ENCODE measurements around the gene GSE1.

The GSE1 gene

DNA sequence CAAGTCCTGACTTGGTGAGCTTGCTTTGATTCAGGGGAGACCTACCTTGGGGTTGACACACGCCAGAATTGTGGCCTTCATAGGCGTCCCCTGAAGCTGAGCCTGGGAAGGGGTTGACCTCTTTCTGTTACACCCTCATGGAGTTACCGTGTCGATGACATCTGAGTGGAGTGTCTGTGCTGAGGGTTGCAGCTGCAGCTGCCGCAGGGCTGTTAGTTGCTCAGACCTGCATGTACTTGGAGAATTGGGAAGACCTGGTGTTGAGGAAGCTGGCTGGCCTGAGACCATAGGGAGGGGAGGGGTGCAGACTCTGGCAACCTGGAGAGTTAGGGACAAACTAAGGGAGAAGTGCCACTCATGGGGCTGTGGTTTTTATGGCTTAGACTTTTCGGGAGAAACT, 9.6 kb downstream of the GSE1 start:
- DNase-seq: no peak

DNA sequence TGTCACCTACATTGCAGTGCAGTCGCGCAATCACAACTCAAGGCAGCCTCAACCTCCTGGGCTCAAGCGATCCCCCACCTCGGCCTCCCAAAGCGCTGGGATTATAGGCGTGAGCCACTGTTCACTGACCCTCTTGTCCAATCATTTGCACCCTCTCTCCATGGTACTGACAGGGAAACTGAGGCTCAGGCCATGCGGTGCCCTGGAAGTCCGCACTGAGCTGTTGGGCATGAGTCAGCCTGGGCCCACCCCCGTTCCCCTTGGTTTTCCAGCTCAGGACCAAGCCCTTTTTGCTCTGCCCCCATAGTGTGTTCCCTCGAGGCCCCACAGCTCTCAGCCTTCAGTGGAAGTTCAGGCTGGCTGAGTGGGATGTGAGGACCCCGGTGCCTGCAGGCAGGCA, 10.1 kb downstream of the GSE1 start:
- DNase-seq: no peak

DNA sequence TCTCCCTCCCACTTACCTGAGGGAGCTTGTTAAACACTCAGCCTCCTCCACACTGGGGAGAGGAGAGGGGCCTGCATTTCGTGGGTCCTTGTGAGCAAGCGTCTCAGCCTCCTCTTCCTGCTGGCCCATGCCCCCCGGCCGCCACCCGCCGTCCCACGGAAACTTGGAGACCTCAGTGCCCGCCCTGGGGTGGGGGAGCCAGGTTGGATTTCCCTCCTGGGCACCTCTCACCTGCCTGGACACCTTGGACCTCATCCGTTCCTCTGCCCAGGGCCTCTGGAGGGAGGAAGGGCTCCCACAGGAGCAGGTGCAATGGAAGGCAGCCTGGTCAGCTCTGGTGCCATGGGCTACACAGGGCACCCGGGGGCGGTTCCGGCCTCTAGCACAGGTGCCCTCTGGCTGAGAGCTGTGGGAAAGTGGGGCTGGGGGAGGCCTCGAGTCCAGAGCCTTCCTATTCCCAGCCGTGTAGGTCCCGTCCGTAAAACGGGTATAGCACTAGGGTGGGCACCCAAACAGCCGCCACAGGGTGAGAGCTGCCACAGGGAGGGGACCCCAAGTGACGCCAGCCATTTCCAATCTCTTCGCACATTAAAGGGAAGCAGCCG, 11.0 kb downstream of the GSE1 start:
- no peak for DNase-seq

DNA sequence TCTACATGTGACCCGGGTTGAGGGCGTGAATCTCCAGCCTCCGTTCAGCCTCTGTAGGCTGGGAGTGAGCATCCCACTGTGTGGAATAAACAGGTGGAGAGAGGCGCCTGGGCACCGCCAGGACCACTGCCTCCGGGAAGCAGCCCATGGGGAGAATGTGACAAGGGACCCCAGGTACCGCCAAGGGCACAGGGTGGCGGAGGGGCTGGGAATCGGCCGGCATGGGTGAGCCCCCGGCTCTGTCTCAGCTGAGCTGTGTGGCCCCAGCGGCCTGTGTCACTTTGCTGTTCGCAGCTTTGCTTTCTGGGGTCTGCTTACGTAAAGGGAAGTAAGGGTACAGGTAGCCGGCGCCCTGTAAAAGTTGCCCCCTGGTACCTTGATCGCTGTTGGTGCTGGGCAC, 11.5 kb downstream of the GSE1 start:
- no peak for DNase-seq

DNA sequence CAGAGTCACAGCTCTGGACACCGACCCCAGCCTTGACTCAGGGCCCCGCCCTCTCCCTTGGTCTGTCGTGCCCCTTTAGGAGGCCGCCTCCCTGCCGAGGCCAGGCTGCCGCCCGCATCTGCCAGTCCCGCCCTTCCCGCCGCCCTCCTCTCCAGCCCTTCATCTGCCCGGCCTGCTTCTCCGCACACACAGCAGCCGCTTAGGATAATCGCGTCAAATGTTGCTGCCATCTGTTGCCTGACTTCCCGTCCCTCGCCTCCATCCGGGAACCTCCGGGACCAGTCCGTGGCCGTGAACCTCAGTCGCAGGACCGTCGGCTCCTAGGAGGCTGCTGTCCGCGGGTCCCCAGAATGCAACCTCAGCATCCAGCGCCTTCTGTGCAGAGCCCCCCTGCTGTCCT, 11.9 kb downstream of the GSE1 start:
- DNase-seq: no peak

DNA sequence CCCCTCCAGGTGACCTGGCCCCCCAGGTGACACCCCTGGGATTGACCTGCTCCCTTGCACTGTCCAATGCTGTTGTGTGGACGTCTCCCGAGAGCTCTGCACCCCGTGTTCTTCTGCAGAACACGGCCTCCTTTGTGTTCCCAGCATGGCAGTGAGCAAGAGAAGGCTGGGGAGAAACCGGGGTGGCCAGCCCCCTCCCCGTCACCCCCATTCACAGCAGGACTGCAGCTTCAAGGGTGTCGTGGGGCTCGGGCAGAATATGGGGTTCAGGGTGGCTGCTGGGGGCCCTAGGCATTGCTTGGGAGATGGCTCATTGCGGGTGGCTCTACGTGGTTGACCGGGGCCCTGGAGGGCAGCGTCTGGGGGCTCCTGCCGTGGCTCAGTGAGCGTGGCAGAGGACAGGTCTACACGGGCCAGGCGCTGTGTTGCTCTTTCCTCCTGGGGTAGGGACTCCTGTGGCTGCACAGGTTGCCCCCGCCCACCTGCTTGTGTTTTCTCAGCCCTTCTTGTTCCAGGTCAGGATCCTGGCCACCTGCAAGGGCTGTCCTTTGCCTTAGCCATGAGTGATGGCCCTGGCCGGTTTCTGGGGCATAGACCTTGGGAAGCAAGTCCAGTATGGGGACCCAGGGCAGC, 12.5 kb downstream of the GSE1 start:
- DNase-seq: no peak

DNA sequence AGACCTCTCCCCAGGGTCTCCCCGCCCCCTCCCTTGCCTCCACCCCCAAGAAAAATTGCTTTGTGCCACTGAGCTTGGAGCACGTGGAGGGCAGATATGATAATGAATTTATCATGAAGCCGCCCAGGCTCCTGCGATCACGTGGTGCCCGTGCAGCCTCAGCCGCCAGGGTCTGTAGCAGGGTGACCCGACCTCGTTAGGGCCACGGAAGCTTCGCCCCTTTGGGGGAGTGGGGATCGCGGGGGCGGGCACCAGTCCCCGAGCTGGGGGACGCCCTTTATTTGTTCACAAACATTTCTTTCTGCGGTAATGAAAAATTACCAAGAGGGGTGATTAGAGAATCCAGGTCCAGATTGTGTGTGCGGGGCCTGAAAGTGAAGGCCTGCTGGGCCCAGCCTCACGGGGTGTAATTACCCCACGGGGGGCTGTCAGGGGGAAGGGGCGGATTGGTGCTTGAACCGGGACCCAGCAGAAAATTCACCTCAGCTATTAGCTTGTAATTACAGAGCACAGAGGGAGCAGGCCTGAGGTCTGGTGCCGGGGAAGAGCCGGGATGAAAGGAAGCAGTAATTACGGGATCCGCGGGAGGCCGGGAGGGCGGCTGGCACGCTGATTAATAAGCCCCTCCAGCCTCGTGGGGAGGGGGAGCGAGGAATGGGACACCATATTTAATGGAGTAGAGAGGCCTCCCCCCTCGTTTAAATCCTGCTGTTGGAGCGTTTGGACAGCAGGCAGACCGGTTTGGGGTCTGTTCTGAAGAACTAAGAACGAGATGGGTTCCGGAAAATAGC, 13.3 kb downstream of the GSE1 start:
- DNase-seq: no peak

DNA sequence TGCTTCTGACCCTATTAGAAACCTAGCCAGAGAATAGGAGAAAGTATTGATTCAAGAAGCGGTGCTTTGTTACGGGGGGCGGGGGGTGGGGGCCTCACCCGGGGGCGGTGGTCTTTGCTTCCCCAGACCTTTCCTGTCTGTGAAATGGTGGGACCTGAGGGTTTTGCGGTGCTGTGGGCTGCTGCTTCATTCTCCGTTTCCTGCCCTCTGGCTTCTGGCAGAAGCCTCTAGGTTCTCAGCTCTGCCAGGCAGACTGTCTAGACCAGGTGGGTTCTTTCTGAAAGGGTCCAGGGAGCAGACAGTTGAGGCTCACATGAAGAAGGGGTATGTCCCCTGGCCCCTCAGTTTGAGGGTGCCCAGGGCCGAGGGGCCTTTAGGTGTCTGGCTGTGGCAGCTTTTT, 14.0 kb downstream of the GSE1 start:
- DNase-seq: no peak

DNA sequence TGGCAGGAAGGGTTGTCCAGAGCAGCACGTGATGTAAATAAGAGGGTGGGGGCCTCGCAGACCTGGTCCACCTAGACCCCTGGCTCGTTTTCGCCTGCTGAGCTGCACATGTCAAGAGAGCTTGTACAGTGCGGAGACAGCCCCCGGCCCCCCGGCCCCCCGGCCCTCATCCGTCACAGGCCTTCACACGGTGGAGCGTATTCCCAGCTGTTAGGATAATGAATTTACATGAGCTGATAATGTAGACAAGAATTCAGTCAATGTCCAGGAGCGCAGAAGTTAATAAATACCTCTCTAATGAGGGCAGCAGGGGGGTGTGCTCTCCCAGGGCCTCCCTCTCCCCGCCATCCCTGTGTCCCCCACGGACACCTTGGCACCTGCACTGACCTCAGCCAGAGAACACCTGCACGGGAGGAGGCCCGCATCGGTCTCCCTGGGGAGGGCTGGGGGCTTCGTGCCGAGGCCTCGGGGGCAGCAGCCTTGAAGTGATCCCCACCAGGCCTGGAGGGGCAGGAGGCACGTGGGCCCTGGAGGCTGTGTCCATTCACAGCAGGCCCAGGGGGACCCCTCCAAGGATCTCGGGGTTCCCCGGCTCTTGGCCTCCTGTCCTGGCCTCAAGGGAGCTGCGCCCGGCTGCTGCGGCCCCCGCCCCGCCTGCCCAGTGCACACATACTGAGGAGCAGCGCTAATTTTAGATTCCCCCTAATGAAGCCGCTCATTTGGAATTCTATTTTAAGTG, 14.6 kb downstream of the GSE1 start:
- no peak for DNase-seq

DNA sequence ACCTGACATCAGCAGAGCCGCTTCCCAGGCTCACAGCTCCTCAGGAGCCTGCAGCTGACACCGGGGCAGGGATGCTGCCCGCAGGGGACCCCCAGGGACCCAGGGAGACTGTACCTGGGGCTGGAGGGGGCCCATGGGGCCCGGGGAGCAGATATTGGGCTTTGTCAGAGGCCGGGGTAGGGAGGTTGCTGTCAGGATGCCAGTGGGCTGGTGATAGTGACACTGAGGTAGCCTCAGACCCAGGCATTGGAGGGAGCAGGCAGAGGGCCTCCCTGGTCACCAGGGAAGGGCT, 15.1 kb downstream of the GSE1 start:
- DNase-seq: no peak

DNA sequence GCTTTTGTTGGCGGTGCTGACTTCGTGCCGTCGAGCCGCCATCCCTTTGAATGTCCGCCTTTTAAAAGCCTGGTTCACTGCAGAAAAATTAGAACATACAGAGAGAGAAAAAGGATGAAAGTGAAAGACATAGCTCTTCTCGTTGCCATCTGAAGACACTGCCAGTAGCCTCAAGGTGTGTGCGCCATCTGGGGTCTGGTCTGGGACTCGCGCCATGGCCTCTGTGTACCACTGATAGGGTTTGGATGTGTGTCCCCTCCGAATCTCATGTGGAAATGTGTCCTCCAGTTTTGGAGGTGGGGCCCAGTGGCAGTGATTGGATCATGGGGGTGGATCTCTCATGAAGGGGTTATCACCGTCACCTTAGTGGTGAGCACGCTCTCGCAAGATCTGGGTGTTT, 15.5 kb downstream of the GSE1 start:
- DNase-seq: no peak

DNA sequence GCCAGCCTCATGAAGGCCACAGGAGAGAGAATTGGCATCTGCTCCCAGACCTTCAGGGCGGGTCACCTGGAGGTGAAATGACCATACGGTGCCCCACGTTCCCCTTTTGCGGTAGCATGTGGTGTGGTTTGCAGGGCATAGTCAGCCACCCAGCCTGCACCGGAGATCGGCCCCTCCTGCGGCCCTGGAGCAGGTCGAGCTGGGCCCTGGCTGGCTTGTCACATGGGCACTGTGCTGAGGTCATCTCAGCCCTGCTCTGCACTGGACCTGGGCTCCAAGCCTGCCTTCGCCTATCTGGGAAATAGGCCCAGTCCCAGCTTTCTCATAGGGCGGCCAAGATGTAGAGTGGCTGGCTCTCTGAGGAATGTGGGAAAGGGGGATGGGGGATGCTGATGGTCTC, 16.2 kb downstream of the GSE1 start:
- DNase-seq: no peak

DNA sequence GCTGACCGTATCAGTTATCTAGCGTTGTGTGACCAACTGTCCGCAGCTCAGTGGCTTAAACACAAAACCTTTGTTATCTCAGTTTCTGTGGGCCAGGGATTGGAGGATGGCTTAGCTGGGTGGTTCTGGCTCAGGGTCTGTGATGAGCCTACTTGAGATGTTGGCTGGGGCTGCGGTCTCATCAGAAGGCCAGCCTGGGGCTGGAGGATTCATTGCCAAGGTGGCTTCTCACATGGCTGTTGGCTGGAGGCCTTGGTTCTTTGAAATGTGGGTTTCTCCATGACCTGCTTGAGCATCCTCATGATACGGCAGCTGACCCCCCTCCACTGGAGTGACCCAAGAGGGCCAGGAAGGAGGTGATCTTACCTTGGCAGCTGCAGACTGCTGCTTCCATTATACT, 16.7 kb downstream of the GSE1 start:
- DNase-seq: no peak

DNA sequence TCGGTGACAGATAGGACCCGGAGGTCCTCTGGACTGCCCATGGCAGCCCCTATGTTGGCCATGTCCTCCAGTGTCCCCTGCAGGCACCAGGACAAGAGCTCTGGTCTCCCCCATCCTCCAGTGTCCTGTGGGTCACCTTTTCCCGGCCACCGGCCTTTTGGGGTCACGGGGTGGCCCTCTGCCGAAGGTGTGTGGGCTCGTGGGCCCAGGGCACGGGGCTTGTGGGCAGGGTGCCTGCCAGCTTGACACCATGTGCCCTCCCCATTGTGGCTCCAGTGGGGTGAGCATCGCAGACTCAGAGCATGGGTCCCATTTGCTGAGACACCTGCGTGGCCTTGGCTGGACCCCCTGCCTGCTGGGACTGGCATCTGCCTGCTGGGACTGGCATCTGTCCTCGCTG, 18.1 kb downstream of the GSE1 start:
- no peak for DNase-seq

DNA sequence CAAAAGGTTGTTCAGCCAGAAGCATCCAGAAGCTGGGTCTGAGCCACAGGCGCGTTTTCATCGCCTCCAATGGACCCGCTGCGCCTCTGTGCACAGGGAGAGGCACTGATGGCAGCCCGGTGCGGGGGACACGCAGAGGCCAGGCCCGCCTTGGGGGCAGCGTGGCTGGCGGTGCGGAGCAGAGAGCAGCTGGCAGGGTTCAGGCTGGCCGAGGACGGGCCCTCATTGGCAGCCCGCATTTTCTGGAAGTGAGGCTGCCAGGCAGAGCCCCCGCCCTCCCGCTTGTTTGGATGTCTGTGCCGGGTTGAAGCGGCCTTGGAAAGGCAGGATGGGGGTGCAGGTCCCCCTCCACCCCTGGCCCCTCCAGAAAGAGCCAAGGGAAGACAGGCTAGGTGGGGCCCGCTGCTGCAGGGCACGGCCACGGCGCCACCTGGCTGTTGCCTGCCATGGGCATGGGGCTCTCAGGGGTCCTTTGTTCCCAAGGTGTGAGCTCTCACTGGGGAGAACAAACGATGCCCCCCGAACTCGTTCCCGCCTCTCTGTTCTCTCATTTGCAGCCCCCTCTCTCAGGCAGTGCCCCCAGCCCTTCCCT, 18.8 kb downstream of the GSE1 start:
- DNase-seq: no peak

DNA sequence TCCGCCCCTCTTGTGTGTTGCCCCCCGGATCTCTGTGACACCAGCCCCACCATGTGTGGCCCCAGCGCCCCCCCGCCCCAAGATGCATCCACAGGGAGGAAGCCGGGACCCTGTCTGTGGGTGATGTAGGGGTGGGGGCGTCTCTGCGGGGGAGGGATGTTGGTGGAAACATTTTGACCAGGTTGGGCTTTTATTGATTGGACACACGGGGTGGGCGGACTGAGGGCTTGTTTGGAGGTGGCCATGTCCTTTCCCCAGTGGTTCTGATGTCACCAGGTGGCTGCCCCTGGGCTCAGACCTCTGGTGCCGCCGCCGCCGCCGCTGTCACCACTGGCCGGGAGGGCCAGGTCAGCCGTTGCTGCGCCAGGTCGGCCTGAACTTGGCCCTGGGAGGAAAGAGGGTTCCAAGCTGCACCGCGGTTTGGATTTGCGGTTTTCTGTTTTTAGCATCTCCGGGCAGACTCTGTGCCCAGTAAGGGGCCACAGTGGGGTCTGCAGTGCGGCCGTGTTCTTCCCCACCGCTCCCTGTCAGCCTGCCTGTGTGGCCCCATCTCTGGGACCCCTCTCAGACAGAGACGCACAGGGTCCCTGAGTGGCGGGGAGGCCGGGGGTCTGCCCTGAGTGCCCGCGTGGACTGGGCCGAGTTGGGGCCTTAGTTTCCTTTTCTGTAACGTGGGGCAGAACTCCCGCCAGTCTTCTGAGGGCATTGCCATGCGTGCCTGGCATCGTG, 19.8 kb downstream of the GSE1 start:
- DNase-seq: no peak

DNA sequence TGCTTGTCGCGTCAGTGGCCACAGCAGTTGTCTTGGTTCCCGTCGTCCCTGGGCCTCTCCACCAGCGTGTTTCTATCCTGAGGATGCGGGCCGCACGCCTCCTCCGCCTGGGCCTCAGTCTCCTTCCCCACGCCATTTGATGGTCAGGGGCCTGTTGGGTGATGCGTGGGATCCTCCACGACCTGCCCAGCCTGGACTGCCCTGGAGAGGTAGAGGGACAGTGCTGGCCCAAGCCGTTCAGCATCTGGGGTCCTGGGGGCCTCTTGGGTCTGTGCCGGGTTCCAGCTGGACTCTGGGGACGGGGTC, 20.3 kb downstream of the GSE1 start:
- DNase-seq: no peak

DNA sequence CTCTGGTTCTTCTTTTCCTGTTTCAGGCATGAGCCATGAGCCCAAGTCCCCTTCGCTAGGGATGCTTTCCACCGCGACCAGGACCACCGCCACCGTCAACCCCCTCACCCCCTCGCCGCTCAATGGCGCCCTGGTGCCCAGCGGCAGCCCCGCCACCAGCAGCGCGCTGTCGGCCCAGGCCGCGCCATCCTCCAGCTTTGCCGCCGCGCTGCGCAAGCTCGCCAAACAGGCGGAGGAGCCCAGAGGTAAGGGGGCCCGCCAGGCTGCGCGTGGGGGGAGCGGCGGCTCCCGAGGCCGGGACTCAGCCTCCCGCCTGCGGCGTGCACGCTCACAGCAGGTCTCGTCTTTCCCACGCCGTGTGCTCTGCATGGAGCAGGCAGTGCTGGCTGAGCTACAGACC, 20.8 kb downstream of the GSE1 start:
- DNase-seq: no peak

DNA sequence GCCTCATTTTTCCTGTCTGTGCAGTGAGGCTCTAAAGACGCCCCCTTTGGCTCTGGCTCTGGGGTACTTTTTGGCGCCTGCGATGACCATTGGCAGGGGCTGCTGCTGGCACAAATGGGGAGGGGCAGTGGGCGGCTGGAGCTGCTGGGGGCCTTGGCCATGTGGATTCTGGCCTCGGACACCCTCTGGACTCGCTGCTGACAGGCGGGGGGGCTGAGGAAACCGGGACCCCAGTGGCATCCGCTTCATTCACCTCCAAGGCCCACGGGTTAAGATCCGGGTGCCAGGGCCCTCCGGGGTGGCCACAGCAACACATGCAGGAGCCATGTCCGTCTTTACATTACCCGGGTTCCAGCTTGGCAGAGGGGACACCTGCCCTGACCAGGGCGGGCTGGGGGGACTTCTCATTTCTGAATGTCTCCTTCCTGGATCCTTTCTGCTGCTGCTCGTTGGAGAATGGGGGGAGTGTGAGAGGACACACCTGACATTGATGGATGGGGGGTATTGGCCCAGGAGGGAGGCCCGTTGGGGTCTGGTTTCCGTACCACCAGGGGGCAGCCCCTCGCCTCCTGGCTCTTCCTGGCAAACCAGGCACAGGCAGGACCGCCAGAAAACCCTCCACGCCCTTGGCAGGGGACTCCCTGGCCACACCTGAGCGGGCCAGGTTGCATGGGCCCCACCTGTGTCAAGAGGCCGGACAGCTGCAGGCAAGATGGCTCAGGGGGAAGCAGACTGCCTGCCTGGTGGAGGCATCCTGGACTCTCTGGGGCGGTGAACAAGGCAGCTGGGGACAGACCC, 21.8 kb downstream of the GSE1 start:
- DNase-seq: no peak

DNA sequence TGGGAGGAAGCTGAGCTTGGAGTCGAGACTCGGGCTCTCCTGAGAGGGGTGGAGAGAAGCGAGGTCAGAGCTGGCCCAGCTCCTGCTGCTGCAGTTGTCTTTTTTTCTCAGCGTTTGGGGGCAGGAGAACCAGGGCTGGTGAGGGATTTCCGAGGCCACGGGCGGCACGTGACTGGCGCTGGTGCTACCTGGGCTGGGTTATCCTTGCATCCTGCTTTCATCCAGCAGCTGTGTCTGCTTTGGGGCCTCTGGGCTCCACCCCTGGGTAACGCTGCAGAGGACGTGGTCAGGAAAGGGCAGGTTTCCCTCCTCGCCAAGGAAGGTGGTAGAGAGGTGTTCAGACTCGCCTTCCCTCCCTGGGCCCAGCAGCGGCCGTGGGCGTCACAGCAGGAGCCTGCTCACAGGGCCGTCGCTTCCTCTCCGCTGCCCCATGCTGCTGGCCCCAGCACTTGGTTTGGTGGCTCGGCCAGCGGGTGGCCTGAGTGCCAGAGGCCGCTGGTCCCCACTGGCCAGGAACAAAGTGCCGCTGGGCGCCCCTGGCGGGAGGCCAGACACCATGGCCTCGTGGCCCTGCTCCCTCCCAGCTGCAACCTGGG, 22.5 kb downstream of the GSE1 start:
- no peak for DNase-seq

DNA sequence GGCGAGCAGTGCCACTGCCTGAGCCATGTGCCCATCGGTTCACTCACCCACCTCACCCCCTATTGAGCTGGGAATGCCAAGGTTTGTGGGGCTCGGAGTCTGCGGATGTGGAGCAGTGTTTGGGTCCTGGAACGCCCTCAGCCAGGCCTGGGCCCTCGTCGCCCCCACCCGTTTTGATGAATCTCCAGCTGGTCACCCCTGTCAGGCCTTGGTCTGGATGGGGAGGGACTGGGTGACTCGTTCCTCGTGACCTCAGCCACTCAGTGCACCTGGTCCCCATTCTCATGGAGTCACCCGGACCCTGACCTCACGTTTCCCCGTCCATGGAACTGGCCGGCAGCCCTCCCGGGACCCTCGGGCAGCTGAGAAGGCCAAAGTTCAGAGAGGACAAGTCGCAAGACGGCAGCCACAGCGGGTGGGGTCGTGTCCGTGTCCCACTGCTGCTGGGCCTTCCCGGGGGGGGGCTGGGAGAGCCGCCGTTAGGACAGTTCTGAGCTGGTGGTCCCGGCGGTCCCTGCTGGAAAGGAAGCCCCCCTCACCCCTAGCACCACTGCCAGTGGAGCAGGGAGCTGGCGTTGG, 23.2 kb downstream of the GSE1 start:
- no peak for DNase-seq
